K562 (cell line): Measurements from ENCODE around the gene NUCKS1. TPM values are rescaled to one million over a fixed set of nuclear protein-coding genes. Genes with fewer than 3 reads are reported as not detected.
A peak's percentile ranks its signal among the peaks of the same experiment; 100 is the strongest.

Experiments used
- ADNP ChIP-seq: fragments of 200-800 bp; sonication (Bioruptor generic); IDR thresholded peaks from 2 replicates; pipeline ENCODE4 v1.6.1; 2016; ENCODE audit warnings: missing genetic modification characterization, missing compliant biosample characterization
- BCL6 ChIP-seq: fragments of 250-450 bp; sonication (Bioruptor Pico); IDR thresholded peaks from 2 replicates; pipeline ENCODE4 v1.4.0; 2020
- CREB1 ChIP-seq, 2 experiments: sonication (generic) in 1 of 2; formaldehyde crosslinking in 1 of 2; IDR thresholded peaks; 2 replicates each; pipeline versions ENCODE4 v1.6.1 to v1.8.0; 2012 to 2022; ENCODE audit warnings: inconsistent platforms in 1 of 2, mild to moderate bottlenecking in 1 of 2, missing genetic modification reagents in 1 of 2, moderate library complexity in 1 of 2
- IRF2 ChIP-seq: sonication (generic); formaldehyde crosslinking; IDR thresholded peaks from 2 replicates; pipeline ENCODE4 v1.8.1; 2022; ENCODE audit warnings: mild to moderate bottlenecking, missing genetic modification reagents
- RBM17 ChIP-seq: fragments of 200-400 bp; formaldehyde crosslinking; IDR thresholded peaks from 2 replicates; pipeline ENCODE4 v1.6.1; 2017; ENCODE audit warnings: low read depth, mild to moderate bottlenecking, low read length, borderline replicate concordance
- ZNF224 ChIP-seq: sonication (generic); formaldehyde crosslinking; IDR thresholded peaks from 2 replicates; pipeline ENCODE4 v1.8.0; 2022; ENCODE audit warnings: mild to moderate bottlenecking, missing genetic modification reagents
- ZNF274 ChIP-seq: IDR thresholded peaks from 2 replicates; pipeline ENCODE4 v1.6.1; 2011; ENCODE audit warnings: low read depth, mild to moderate bottlenecking, low read length, moderate library complexity, borderline replicate concordance
- ZNF57 ChIP-seq: fragments of 450-650 bp; formaldehyde crosslinking; IDR thresholded peaks from 2 replicates; pipeline ENCODE4 v1.4.0; 2020; ENCODE audit warnings: mild to moderate bottlenecking, moderate library complexity
- polyA plus RNA-seq, 8 experiments: library from polyadenylated mRNA; depleted of rRNA in 4 of 8; stranded (reverse) in 5 of 8; unstranded in 3 of 8; fragments of >200 nt; fragmentation: Nextera tagmentation in 2 of 8; fragmentation: Illumina TruSeq in 1 of 8; extraction: Ambion mirVana in 2 of 8; extraction: Trizol in 1 of 8; gene quantifications; 2 replicates each; pipeline versions ENCODE4 v1.2.1 to v1.2.3, GENCODE V29; 2011 to 2014; ENCODE audit warnings: inconsistent platforms in 1 of 8, missing spikeins in 1 of 8
- total RNA-seq, 7 experiments: library from RNA; depleted of rRNA in 6 of 7; stranded (reverse); fragments of >200 nt in 6 of 7; fragmentation: Illumina TruSeq in 2 of 7; extraction: Trizol in 2 of 7; gene quantifications; 2 replicates each; pipeline versions ENCODE4 v1.2.1 to v1.2.3, GENCODE V29; 2011 to 2021; ENCODE audit warnings: low replicate concordance in 1 of 7
- TF ChIP-seq, protein P1 (sequence below), 2 experiments: IDR thresholded peaks in 1 of 2; conservative IDR thresholded peaks in 1 of 2; 2 replicates each; pipeline ENCODE4 v1.6.1; 2016; ENCODE audit warnings: low read depth in 2 of 2, mild to moderate bottlenecking in 1 of 2, missing compliant biosample characterization in 1 of 2, missing genetic modification characterization in 1 of 2, moderate library complexity in 1 of 2
- TF ChIP-seq, protein P2 (sequence below): fragments of 250-450 bp; sonication (Bioruptor Pico); IDR thresholded peaks from 2 replicates; pipeline ENCODE4 v1.4.0; 2020; ENCODE audit warnings: borderline replicate concordance
- TF ChIP-seq, protein P3 (sequence below): fragments of 200-800 bp; sonication (Bioruptor generic); IDR thresholded peaks from 2 replicates; pipeline ENCODE4 v1.6.1; 2016; ENCODE audit warnings: missing genetic modification characterization, missing compliant biosample characterization
- TF ChIP-seq, protein P4 (sequence below): fragments of 250-450 bp; sonication (Bioruptor Pico); IDR thresholded peaks from 2 replicates; pipeline ENCODE4 v1.8.0; 2022; ENCODE audit warnings: moderate library complexity, mild to moderate bottlenecking, inconsistent platforms
- TF ChIP-seq, protein P5 (sequence below): fragments of 450-650 bp; IDR thresholded peaks from 2 replicates; pipeline ENCODE4 v1.6.1; 2016; ENCODE audit warnings: low read depth, mild to moderate bottlenecking, moderate library complexity

NUCKS1 gene
- total and polyA plus RNA-seq, 9 of the 15 experiments (the other 6 are each of a cell fraction or from before 2014, with no cell fraction given), result 66.7 to 244 (median 149) TPM

DNA sequence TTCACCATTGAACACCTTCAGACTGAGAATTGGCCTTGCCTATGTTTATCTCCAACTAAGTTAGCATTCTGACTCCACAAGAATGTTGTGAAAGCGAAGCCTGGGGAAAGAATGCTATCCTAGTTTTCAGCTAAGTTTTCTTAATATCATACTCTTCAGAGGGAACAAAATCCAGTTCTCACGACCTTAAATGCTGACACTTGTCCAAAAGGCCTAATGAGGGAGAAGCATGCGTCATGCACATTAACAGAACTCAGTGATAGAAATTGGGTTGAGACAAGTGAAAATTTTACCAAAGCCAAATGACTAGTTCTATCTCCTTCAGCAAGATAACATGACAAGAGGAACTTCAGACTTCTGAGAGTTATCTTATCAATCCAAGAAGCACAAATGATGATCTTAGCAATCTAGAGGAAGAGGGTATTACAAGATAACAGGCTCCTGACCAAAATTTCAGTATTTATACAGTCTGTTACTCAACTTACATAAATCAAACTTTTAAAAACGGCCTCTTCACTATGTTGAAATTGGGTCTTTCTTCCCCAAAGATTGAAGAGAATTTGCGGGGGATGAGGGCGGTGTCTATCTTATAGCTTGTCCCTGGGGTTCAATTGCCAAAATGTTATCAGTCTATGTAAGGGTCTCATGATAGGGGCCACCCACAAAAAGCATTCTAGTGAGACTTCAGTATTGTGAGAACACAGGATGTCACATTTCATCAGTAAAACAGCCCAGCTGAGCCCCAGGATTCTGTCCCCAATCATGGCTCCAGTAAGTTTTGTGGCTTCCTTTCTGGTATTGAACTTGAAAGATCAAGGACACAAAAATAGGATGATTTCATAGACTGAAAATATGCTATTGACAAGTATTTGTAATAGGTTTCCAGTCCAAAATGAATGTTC is 43.1 kb downstream of the NUCKS1 start (continued):
- TF ChIP-seq RBM17, result no peak
- TF ChIP-seq, protein P1, sequence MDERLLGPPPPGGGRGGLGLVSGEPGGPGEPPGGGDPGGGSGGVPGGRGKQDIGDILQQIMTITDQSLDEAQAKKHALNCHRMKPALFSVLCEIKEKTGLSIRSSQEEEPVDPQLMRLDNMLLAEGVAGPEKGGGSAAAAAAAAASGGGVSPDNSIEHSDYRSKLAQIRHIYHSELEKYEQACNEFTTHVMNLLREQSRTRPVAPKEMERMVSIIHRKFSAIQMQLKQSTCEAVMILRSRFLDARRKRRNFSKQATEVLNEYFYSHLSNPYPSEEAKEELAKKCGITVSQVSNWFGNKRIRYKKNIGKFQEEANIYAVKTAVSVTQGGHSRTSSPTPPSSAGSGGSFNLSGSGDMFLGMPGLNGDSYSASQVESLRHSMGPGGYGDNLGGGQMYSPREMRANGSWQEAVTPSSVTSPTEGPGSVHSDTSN (CRISPR knock-in tag; IDR thresholded peaks at IDR 0.05; ENCODE audit: low read depth), result no peak
- TF ChIP-seq, protein P1 (tag; conservative IDR thresholded peaks at IDR 0.05; ENCODE audit: low read depth), result peak; percentile 56
- TF ChIP-seq ADNP (tag), result peak; percentile 35; the same call in 1 of the 2 replicates
- TF ChIP-seq ZNF57 (CRISPR knock-in tag), result no peak
- TF ChIP-seq BCL6 (CRISPR knock-in tag), result no peak
- TF ChIP-seq CREB1 (IDR thresholded peaks at IDR 0.05), result no peak; the same call in 1 of the 2 replicates
- TF ChIP-seq CREB1 (CRISPR knock-in tag; IDR thresholded peaks at IDR 0.05), result no peak
- TF ChIP-seq, protein P2, sequence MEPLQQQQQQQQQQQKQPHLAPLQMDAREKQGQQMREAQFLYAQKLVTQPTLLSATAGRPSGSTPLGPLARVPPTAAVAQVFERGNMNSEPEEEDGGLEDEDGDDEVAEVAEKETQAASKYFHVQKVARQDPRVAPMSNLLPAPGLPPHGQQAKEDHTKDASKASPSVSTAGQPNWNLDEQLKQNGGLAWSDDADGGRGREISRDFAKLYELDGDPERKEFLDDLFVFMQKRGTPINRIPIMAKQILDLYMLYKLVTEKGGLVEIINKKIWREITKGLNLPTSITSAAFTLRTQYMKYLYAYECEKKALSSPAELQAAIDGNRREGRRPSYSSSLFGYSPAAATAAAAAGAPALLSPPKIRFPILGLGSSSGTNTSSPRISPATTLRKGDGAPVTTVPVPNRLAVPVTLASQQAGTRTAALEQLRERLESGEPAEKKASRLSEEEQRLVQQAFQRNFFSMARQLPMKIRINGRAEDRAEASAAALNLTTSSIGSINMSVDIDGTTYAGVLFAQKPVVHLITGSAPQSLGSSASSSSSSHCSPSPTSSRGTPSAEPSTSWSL (CRISPR knock-in tag), result no peak
- TF ChIP-seq, protein P3, sequence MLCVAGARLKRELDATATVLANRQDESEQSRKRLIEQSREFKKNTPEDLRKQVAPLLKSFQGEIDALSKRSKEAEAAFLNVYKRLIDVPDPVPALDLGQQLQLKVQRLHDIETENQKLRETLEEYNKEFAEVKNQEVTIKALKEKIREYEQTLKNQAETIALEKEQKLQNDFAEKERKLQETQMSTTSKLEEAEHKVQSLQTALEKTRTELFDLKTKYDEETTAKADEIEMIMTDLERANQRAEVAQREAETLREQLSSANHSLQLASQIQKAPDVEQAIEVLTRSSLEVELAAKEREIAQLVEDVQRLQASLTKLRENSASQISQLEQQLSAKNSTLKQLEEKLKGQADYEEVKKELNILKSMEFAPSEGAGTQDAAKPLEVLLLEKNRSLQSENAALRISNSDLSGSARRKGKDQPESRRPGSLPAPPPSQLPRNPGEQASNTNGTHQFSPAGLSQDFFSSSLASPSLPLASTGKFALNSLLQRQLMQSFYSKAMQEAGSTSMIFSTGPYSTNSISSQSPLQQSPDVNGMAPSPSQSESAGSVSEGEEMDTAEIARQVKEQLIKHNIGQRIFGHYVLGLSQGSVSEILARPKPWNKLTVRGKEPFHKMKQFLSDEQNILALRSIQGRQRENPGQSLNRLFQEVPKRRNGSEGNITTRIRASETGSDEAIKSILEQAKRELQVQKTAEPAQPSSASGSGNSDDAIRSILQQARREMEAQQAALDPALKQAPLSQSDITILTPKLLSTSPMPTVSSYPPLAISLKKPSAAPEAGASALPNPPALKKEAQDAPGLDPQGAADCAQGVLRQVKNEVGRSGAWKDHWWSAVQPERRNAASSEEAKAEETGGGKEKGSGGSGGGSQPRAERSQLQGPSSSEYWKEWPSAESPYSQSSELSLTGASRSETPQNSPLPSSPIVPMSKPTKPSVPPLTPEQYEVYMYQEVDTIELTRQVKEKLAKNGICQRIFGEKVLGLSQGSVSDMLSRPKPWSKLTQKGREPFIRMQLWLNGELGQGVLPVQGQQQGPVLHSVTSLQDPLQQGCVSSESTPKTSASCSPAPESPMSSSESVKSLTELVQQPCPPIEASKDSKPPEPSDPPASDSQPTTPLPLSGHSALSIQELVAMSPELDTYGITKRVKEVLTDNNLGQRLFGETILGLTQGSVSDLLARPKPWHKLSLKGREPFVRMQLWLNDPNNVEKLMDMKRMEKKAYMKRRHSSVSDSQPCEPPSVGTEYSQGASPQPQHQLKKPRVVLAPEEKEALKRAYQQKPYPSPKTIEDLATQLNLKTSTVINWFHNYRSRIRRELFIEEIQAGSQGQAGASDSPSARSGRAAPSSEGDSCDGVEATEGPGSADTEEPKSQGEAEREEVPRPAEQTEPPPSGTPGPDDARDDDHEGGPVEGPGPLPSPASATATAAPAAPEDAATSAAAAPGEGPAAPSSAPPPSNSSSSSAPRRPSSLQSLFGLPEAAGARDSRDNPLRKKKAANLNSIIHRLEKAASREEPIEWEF (CRISPR knock-in tag), result no peak
- TF ChIP-seq ZNF224 (CRISPR knock-in tag), result no peak
- TF ChIP-seq IRF2 (CRISPR knock-in tag), result no peak
- TF ChIP-seq ZNF274, result no peak
- TF ChIP-seq, protein P4, sequence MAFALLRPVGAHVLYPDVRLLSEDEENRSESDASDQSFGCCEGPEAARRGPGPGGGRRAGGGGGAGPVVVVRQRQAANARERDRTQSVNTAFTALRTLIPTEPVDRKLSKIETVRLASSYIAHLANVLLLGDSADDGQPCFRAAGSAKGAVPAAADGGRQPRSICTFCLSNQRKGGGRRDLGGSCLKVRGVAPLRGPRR, result no peak
- TF ChIP-seq, protein P5, sequence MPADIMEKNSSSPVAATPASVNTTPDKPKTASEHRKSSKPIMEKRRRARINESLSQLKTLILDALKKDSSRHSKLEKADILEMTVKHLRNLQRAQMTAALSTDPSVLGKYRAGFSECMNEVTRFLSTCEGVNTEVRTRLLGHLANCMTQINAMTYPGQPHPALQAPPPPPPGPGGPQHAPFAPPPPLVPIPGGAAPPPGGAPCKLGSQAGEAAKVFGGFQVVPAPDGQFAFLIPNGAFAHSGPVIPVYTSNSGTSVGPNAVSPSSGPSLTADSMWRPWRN, result peak; percentile 77
